Measurements from ENCODE around the gene HOXD13. TPM values are rescaled to one million over a fixed set of nuclear protein-coding genes. Genes with fewer than 3 reads are reported as not detected.

HOXD13 gene
- total and polyA plus RNA-seq, 2 experiments from 2014 or later, result not detected

DNA sequence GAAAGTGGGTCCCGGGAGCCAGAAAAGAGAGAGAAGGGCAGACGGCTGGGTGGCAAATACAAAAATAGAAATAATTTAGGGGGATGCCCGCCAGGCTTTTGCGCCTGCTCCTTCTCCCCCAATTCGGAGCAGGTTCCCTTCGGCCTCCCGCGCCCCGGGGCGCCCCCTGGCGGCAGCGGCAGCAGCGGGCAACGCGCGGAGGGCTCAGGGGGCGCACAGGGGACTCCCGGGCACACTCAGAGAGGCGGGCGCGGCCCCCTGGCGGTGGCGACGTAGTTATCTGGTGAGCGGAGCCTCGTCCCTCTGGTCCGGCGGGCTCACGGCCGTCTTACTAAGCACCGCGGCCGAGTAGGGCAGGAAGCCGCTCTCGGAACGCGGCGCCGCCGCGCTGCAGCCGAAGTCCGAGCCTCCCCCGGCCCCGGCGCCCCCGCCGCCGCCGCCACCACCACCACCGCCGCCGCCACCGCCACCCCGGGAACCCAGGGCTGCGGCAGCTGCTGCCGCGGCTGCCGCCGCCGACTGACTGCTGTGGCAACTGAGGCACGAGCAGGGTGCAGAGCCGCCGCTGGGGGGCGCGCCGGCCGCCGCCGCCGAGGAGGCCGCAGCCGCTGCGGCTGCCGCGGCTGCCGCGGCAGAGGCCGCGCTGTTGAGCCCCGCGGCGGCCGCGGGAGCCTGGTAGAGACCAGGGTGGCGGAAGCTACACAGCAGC lies 12.5 kb upstream of the HOXD13 start (continued):
- TF ChIP-seq, protein P1, sequence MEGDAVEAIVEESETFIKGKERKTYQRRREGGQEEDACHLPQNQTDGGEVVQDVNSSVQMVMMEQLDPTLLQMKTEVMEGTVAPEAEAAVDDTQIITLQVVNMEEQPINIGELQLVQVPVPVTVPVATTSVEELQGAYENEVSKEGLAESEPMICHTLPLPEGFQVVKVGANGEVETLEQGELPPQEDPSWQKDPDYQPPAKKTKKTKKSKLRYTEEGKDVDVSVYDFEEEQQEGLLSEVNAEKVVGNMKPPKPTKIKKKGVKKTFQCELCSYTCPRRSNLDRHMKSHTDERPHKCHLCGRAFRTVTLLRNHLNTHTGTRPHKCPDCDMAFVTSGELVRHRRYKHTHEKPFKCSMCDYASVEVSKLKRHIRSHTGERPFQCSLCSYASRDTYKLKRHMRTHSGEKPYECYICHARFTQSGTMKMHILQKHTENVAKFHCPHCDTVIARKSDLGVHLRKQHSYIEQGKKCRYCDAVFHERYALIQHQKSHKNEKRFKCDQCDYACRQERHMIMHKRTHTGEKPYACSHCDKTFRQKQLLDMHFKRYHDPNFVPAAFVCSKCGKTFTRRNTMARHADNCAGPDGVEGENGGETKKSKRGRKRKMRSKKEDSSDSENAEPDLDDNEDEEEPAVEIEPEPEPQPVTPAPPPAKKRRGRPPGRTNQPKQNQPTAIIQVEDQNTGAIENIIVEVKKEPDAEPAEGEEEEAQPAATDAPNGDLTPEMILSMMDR (conservative IDR thresholded peaks at IDR 0.05; ENCODE audit: low read depth in 2 of 2), result peak; percentile 88 to 92
- TF ChIP-seq CREB1 (CRISPR knock-in tag; IDR thresholded peaks at IDR 0.05; ENCODE audit: low read depth) (peak; percentile 72), STAT1 (IDR thresholded peaks at IDR 0.05; ENCODE audit: unreplicated experiment) (no peak), ZNF114 (CRISPR knock-in tag; IDR thresholded peaks at IDR 0.05) (no peak), EZH2 (IDR thresholded peaks at IDR 0.05; ENCODE audit: low read depth, unreplicated experiment) (no peak), NANOG (IDR thresholded peaks at IDR 0.05; ENCODE audit: borderline replicate concordance) (no peak)
- TF ChIP-seq, protein P2, sequence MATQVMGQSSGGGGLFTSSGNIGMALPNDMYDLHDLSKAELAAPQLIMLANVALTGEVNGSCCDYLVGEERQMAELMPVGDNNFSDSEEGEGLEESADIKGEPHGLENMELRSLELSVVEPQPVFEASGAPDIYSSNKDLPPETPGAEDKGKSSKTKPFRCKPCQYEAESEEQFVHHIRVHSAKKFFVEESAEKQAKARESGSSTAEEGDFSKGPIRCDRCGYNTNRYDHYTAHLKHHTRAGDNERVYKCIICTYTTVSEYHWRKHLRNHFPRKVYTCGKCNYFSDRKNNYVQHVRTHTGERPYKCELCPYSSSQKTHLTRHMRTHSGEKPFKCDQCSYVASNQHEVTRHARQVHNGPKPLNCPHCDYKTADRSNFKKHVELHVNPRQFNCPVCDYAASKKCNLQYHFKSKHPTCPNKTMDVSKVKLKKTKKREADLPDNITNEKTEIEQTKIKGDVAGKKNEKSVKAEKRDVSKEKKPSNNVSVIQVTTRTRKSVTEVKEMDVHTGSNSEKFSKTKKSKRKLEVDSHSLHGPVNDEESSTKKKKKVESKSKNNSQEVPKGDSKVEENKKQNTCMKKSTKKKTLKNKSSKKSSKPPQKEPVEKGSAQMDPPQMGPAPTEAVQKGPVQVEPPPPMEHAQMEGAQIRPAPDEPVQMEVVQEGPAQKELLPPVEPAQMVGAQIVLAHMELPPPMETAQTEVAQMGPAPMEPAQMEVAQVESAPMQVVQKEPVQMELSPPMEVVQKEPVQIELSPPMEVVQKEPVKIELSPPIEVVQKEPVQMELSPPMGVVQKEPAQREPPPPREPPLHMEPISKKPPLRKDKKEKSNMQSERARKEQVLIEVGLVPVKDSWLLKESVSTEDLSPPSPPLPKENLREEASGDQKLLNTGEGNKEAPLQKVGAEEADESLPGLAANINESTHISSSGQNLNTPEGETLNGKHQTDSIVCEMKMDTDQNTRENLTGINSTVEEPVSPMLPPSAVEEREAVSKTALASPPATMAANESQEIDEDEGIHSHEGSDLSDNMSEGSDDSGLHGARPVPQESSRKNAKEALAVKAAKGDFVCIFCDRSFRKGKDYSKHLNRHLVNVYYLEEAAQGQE (IDR thresholded peaks at IDR 0.05; ENCODE audit: unreplicated experiment), result no peak

DNA sequence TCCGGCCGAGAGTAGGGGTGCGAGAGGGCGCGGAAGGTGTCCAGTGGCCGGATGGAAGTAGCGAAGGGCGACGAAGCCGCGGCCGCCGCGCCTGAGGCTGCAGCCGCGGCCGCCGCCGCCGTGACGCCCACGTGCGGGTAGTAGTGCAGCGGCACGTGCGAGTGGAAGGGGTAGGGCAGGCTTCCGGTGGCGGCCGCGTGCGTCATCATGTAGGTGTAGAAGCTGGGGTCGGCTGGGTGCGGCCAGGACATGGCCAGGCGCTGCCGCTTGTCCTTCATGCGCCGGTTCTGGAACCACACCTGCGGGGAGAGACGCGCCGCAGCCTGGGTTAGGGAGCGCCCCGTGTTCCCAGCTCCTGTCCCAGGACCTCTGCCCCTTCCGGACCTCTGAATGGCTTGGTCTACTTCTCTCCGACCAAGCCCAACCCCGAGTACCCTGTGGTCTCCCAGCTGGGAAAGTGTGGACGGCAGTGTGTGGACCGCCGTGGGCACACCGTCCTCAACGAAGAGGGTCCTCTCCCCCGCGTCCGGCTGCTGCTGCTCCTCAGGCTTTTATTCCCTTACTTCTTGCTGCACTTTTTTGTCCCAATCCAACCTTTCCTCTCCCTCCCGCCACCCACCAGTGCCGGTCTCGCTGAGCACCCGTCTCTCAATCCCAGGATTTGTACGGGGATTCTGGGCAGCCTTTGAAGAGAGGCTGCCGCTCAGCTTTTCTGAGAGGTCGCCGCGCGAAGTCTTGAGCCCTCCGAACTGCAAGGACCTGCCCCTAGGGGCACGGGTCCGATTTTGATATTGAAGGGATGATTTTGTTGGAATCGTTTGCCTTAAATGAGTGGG lies 11.8 kb upstream of the HOXD13 start:
- no peaks in the 10 kb centered on the region for H3K9me2 ChIP-seq (ENCODE audit: insufficient read depth)
- peaks cover 96% of the 10 kb centered on the region for H3K27me3 Mint-ChIP-seq (ENCODE audit: insufficient read depth, low read depth, poor library complexity)
- DNase-seq (ENCODE audit: low spot score) (peak; percentile 51), ATAC-seq (peak; percentile 2; the same call in 2 of the 3 replicates)
- H3K27me3 ChIP-seq (ENCODE audit: insufficient read depth), result peaks cover 98% of the 10 kb centered on the region
- peaks cover 36% of the 10 kb centered on the region for H3K4me1 ChIP-seq (ENCODE audit: insufficient read depth)
- H3K79me2 ChIP-seq (replicated peaks; ENCODE audit: insufficient read depth), result no peaks in the 10 kb centered on the region
- H3K27ac ChIP-seq (ENCODE audit: low read depth), result no peak overlapping the region
- H3K4me2 ChIP-seq, result peak overlapping the region; percentile 71
- H3K4me3 ChIP-seq, result peak overlapping the region; percentile 48
- H3K27ac Mint-ChIP-seq, result no peak overlapping the region
- H3K36me3 ChIP-seq (ENCODE audit: insufficient read depth), result no peaks in the 10 kb centered on the region
- H3K4me1 Mint-ChIP-seq, result peaks cover 44% of the 10 kb centered on the region
- peaks cover 9% of the 10 kb centered on the region; the same call in 2 of the 3 replicates for H3K9me3 Mint-ChIP-seq
- H3K4me3 Mint-ChIP-seq, result peak overlapping the region; percentile 62
- H3K36me3 Mint-ChIP-seq (ENCODE audit: low read depth), result peaks cover 4% of the 10 kb centered on the region; the same call in 1 of the 3 replicates
- 0 out of 2 replicates have a peak overlapping the region, but pooled peaks have one; percentile 69 for H2AFZ ChIP-seq
- peaks cover 36% of the 10 kb centered on the region for H3F3A ChIP-seq (replicated peaks; ENCODE audit: low read depth)
- peaks cover 48% of the 10 kb centered on the region for H4K20me1 ChIP-seq (replicated peaks; ENCODE audit: insufficient read depth)
- TF ChIP-seq POLR2AphosphoS5 (IDR thresholded peaks at IDR 0.05; ENCODE audit: low read depth) (no peak), STAT1 (IDR thresholded peaks at IDR 0.05; ENCODE audit: unreplicated experiment) (no peak), NANOG (IDR thresholded peaks at IDR 0.05; ENCODE audit: borderline replicate concordance) (no peak), EZH2 (IDR thresholded peaks at IDR 0.05; ENCODE audit: low read depth, unreplicated experiment) (peak; percentile 95), EZH2phosphoT487 (IDR thresholded peaks at IDR 0.05; ENCODE audit: unreplicated experiment) (peak; percentile 96)
- TF ChIP-seq, protein P3, sequence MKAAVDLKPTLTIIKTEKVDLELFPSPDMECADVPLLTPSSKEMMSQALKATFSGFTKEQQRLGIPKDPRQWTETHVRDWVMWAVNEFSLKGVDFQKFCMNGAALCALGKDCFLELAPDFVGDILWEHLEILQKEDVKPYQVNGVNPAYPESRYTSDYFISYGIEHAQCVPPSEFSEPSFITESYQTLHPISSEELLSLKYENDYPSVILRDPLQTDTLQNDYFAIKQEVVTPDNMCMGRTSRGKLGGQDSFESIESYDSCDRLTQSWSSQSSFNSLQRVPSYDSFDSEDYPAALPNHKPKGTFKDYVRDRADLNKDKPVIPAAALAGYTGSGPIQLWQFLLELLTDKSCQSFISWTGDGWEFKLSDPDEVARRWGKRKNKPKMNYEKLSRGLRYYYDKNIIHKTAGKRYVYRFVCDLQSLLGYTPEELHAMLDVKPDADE (IDR thresholded peaks at IDR 0.05), result no peak
